ENCODE results near the gene TRNAU1AP.
A peak's percentile ranks its signal among the peaks of the same experiment; 100 is the strongest.

DNA sequence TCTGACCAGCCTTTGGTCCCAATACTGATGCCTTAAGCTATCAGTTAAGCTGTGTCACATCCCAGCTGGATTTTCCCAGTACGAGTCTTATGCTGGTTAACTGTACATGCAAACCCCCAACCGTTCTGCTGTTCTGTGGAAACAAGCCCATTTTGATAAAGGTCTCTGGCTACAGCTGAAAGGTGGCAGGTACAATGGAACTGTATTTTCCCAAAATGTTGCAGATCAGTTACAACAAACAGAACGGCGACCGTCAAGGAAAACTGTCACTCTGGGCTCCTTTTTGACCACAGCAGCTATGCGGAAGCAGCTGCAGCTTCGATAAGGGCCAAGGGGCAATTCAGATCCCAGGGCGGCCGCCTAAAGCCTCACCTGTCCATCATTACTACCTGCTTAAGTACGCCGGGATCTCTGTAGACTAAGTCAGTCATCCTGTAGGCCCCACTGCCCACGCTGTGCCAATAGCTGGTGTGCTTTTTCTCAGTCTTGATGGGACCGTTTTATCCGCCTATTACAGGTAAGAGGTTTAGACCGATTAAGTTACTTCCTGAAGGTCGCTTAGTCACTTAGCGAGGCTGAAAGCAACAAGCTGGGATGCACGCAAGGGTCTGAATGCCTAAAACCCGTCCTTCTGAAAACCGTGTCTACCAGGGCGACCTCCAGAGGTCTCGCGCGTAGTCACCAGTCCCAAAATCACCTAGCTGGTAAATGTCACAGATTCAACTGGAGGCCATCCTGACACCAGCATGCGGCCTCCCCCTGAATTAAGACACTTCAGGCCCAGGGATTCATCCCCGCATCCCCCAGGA lies 28.0 kb downstream of the TRNAU1AP start:
- TF ChIP-seq, protein P1, sequence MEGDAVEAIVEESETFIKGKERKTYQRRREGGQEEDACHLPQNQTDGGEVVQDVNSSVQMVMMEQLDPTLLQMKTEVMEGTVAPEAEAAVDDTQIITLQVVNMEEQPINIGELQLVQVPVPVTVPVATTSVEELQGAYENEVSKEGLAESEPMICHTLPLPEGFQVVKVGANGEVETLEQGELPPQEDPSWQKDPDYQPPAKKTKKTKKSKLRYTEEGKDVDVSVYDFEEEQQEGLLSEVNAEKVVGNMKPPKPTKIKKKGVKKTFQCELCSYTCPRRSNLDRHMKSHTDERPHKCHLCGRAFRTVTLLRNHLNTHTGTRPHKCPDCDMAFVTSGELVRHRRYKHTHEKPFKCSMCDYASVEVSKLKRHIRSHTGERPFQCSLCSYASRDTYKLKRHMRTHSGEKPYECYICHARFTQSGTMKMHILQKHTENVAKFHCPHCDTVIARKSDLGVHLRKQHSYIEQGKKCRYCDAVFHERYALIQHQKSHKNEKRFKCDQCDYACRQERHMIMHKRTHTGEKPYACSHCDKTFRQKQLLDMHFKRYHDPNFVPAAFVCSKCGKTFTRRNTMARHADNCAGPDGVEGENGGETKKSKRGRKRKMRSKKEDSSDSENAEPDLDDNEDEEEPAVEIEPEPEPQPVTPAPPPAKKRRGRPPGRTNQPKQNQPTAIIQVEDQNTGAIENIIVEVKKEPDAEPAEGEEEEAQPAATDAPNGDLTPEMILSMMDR (IDR thresholded peaks at IDR 0.05), result no peak
- peak in 2 of 3 donors; percentile 69 to 74 for TF ChIP-seq POLR2AphosphoS5 (IDR thresholded peaks at IDR 0.05)
- no peak for TF ChIP-seq POLR2A (IDR thresholded peaks at IDR 0.05)

All from transverse colon (tissue), 4 donors.